Testis (tissue), 3 donors: ENCODE data around the gene NTM. TPM values are rescaled to one million over a fixed set of nuclear protein-coding genes. Genes with fewer than 3 reads are reported as not detected.

ENCODE experiments used
- DNase-seq: peaks from one replicate; pipeline ENCODE4 v3.0.0-alpha.2; 2019
- H3K27ac ChIP-seq, 2 donors: fragments of 200-600 bp; sonication (generic); one replicate each; pipeline ENCODE4 v1.5.1; 2019
- H3K27me3 ChIP-seq: fragments of 200-600 bp; sonication (generic); one replicate; pipeline ENCODE4 v1.5.1; 2019
- H3K36me3 ChIP-seq: fragments of 200-600 bp; sonication (generic); one replicate; pipeline ENCODE4 v1.5.1; 2017; ENCODE audit warnings: low read depth; ENCODE audit errors: missing control alignments
- H3K4me1 ChIP-seq: fragments of 200-600 bp; sonication (generic); one replicate; pipeline ENCODE4 v1.5.1; 2019
- H3K4me3 ChIP-seq, 2 donors: fragments of 200-600 bp; sonication (generic); one replicate each; pipeline ENCODE4 v1.5.1; 2017 to 2019
- H3K9me3 ChIP-seq: fragments of 200-600 bp; sonication (generic); one replicate; pipeline ENCODE4 v1.5.1; 2017
- POLR2A ChIP-seq: fragments of 450-650 bp; IDR thresholded peaks from one replicate; pipeline ENCODE4 v1.6.1; 2017; ENCODE audit warnings: antibody characterized with exemption, mild to moderate bottlenecking, moderate library complexity
- WGBS, 2 donors: methylation state at CpG; one replicate each; pipeline ENCODE4 v1.1.5; 2018; 5-methylcytosine and 5-hydroxymethylcytosine counted together
- intact Hi-C: fragments of 100-400 bp; cut with DNase I; formaldehyde crosslinking; loops from one replicate; pipeline ENCODE4 v1.15.1; 2023; ENCODE audit warnings: low total_unique reads
- polyA plus RNA-seq: library from polyadenylated mRNA; stranded (reverse); fragments of 350-450 nt; fragmentation: Illumina TruSeq; extraction: RNeasy Lipid Tissue Mini Kit (QIAGEN cat#74804); gene quantifications from one replicate; pipeline ENCODE4 v1.2.3, GENCODE V29; 2014; ENCODE audit warnings: low read depth, low replicate concordance; ENCODE audit not compliant: insufficient read depth
- total RNA-seq, 2 donors: library from RNA; depleted of rRNA; stranded (reverse); fragments of >200 nt; gene quantifications; one replicate each; pipeline ENCODE4 v1.2.3, GENCODE V29; 2016
- TF ChIP-seq, protein P1 (sequence below), 3 experiments: fragments of 450-650 bp in 2 of 3; fragments of 200-600 bp in 1 of 3; sonication (generic) in 1 of 3; IDR thresholded peaks; one replicate each; pipeline ENCODE4 v1.5.1; 2016 to 2019; ENCODE audit warnings: antibody characterized with exemption in 3 of 3, mild to moderate bottlenecking in 2 of 3, moderate library complexity in 1 of 3

NTM gene
- total and polyA plus RNA-seq, 3 donors from 2014 or later, result 1.7 to 4.5 (median 1.8) TPM

DNA sequence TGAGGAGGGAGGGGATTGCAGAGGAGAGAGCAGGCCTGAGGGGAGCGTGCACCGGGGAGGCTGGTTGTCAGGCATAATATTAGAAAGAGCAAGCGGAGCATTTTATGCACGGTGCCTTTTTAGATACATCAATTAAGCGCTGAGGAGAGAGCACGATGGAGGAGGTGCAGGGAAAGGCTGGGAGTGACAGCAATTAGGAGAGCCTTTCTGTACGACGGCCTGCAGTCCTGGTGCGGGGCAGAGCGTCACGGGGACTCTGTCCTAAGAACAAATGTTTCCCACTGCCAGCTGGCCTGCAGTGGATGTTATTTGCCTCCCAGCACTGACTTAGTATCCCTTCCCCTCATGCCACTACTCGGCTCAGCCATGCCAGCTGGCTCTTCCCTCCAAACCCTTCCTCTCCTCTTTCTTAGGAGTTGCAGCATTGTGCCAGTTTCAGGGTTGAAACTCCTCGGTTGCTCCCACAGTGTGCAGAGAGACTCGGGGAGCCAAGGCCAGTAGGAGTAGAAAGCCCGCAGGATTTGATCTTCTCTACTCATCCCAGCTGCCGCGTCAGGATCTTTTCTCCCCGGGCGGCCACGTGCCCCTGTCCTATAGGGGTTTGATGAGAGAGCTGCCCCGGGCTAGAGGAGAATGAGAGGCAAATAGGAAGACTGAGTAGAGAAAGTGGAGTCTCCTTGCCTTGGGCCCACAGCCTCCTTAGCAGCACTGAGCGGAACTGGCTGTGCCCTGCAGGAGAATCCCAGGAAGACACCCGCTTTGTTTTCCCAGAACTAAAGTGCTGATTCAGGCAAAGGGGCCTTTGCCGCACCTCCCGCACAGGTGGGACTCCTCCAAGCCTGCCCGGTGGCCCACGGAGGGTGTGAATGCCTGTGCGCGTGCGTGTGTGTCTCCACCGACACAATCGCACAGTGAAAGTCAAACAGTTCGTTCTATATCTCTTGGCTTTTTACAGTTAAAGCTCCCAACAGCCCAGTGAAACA, 875.3 kb downstream of the NTM start:
- 50 to 57% methylated on average over 32 to 33 of the region's 33 CpGs for WGBS, 2 donors
- Histone ChIP-seq H3K36me3 (no peaks in the 10 kb centered on the region), H3K9me3 (no peaks in the 10 kb centered on the region), H3K27ac (no peak overlapping the region), H3K27me3 (no peaks in the 10 kb centered on the region), H3K4me1 (no peaks in the 10 kb centered on the region), H3K4me3 (no peak overlapping the region)
- intact Hi-C loops, result no loop called here
- TF ChIP-seq, protein P1, sequence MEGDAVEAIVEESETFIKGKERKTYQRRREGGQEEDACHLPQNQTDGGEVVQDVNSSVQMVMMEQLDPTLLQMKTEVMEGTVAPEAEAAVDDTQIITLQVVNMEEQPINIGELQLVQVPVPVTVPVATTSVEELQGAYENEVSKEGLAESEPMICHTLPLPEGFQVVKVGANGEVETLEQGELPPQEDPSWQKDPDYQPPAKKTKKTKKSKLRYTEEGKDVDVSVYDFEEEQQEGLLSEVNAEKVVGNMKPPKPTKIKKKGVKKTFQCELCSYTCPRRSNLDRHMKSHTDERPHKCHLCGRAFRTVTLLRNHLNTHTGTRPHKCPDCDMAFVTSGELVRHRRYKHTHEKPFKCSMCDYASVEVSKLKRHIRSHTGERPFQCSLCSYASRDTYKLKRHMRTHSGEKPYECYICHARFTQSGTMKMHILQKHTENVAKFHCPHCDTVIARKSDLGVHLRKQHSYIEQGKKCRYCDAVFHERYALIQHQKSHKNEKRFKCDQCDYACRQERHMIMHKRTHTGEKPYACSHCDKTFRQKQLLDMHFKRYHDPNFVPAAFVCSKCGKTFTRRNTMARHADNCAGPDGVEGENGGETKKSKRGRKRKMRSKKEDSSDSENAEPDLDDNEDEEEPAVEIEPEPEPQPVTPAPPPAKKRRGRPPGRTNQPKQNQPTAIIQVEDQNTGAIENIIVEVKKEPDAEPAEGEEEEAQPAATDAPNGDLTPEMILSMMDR (IDR thresholded peaks at IDR 0.05), result no peak
- no peak for TF ChIP-seq POLR2A
- DNase-seq, result no peak

DNA sequence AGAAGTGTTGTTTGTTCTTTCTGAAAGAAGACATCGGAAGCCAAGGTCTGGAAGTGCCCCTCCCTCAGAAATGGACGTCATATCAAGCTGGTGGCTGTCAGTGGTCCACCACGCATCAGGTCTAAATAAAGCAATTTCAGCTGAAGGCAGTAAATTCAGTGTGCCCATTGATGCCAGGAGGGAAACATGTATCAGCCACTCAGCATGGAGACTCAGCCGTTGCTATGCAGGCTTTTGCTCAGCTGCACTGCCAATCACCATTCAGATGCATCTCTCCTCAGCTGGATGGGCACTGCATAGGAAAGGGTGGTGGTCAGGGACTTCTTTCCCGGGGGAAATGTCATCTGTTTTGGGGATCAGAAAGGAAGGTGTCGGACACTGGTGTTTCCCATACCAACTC, 878.2 kb downstream of the NTM start:
- Histone ChIP-seq H3K9me3 (no peaks in the 10 kb centered on the region), H3K27me3 (no peaks in the 10 kb centered on the region), H3K4me3 (no peak overlapping the region), H3K27ac (no peak overlapping the region), H3K36me3 (no peaks in the 10 kb centered on the region), H3K4me1 (no peaks in the 10 kb centered on the region)
- 71 to 79% methylated on average over 5 to 6 of the region's 6 CpGs for WGBS, 2 donors
- intact Hi-C loops, result no loop called here
- TF ChIP-seq POLR2A, result no peak
- TF ChIP-seq, protein P1 (IDR thresholded peaks at IDR 0.05), result no peak
- no peak for DNase-seq

- Histone ChIP-seq H3K4me3 (no peak overlapping the region), H3K9me3 (no peaks in the 10 kb centered on the region), H3K27me3 (no peaks in the 10 kb centered on the region), H3K4me1 (no peaks in the 10 kb centered on the region), H3K27ac (no peak overlapping the region), H3K36me3 (no peaks in the 10 kb centered on the region)
- intact Hi-C loops, result no loop called here
- DNase-seq, result no peak
- WGBS, 2 donors, result 71 to 73% methylated on average over 5 of the region's 5 CpGs
- no peak for TF ChIP-seq POLR2A
Observed at GRCh38 chr11:132249256-132249655, 878.8 kb downstream of the NTM start.

GRCh38 chr11:132251061-132251460, 880.6 kb downstream of the NTM start:
- WGBS, 2 donors, result 85 to 94% methylated on average over 1 of the region's 1 CpG
- H3K27ac ChIP-seq, result no peak overlapping the region
- no peaks in the 10 kb centered on the region for H3K36me3 ChIP-seq
- H3K4me1 ChIP-seq, result no peaks in the 10 kb centered on the region
- H3K9me3 ChIP-seq, result no peaks in the 10 kb centered on the region
- intact Hi-C loops, result no loop called here
- H3K27me3 ChIP-seq, result no peaks in the 10 kb centered on the region
- TF ChIP-seq POLR2A, result no peak
- TF ChIP-seq, protein P1 (IDR thresholded peaks at IDR 0.05), result no peak
- no peak for DNase-seq
- H3K4me3 ChIP-seq, result no peak overlapping the region

GRCh38 chr11:132253469-132254264, 883.3 kb downstream of the NTM start:
- Histone ChIP-seq H3K9me3 (no peaks in the 10 kb centered on the region), H3K36me3 (no peaks in the 10 kb centered on the region), H3K4me1 (no peaks in the 10 kb centered on the region), H3K27me3 (no peaks in the 10 kb centered on the region), H3K4me3 (no peak overlapping the region), H3K27ac (no peak overlapping the region)
- no peak for TF ChIP-seq POLR2A
- TF ChIP-seq, protein P1 (IDR thresholded peaks at IDR 0.05), result no peak
- WGBS, 2 donors, result 67 to 78% methylated on average over 8 to 9 of the region's 9 CpGs
- intact Hi-C loops, result no loop called here
- no peak for DNase-seq
